HCT116 (cell line): Measurements from ENCODE around the gene MRPS16. TPM values are rescaled to one million over a fixed set of nuclear protein-coding genes. Genes with fewer than 3 reads are reported as not detected.
A peak's percentile ranks its signal among the peaks of the same experiment; 100 is the strongest.

ENCODE experiments used
- ATAC-seq: fragments of 200-7000 bp; cut with Tn5 transposase; 2 replicates; pipeline ENCODE4 v1.9.1; 2020; ENCODE audit warnings: mild to moderate bottlenecking, moderate library complexity
- BruUV-seq: library from RNA; stranded (reverse); fragments of 400-500 nt; replicated peaks from 2 replicates; lab custom pipeline; 2021; lab: Mats Ljungman, UMichigan
- CTCF ChIA-PET: fragments of 300-600 bp; sonication (Branson Sonifier 250); formaldehyde crosslinking; loops from one replicate; lab custom pipeline; 2021; ENCODE audit warnings: antibody characterized with exemption; lab: Charles Lee
- POLR2A ChIA-PET: fragments of 300-600, 350-600 bp; sonication (Branson Sonifier 250); formaldehyde crosslinking; loops from one replicate; lab custom pipeline; 2021; ENCODE audit warnings: antibody characterized with exemption; lab: Charles Lee
- RAD21 ChIA-PET, 2 experiments: fragments of 300-600 bp; sonication (Branson Sonifier 250); formaldehyde crosslinking; loops; one replicate each; lab custom pipeline; 2023; ENCODE audit warnings: low total read pairs in 2 of 2; ENCODE audit not compliant: uncharacterized antibody in 2 of 2, unreplicated experiment in 2 of 2, low non-redundant PET in 1 of 2; lab: Charles Lee
- DNase-seq: peaks from one replicate; pipeline ENCODE4 v3.0.0-alpha.2; 2010; ENCODE audit warnings: low read depth, low spot score
- H2AFZ ChIP-seq: fragments of 200-600 bp; shearing (Covaris generic), sonication (generic); 2 replicates; pipeline ENCODE4 v1.6.1; 2017; ENCODE audit warnings: low read depth, mixed run types, mixed read lengths, antibody characterized with exemption, low read length; ENCODE audit not compliant: poor library complexity, severe bottlenecking
- H3K27ac ChIP-seq: 2 replicates; pipeline ENCODE4 v1.5.1; 2012; ENCODE audit warnings: low read depth, low read length
- H3K27me3 ChIP-seq: fragments of 200-600 bp; sonication (generic); 2 replicates; pipeline ENCODE4 v1.6.1; 2016; ENCODE audit warnings: mixed run types, low read length, mixed read lengths; ENCODE audit not compliant: insufficient read depth
- H3K36me3 ChIP-seq, 2 experiments: fragments of 200-500 bp in 1 of 2; fragments of 200-600 bp in 1 of 2; sonication (Bioruptor generic) in 1 of 2; sonication (generic) in 1 of 2; 2 replicates each; pipeline versions ENCODE4 v1.5.1 to v1.6.1; 2014 to 2016; ENCODE audit warnings: low read length in 2 of 2, inconsistent platforms in 1 of 2, mixed read lengths in 1 of 2, mixed run types in 1 of 2; ENCODE audit not compliant: insufficient read depth in 2 of 2, control insufficient read depth in 1 of 2
- H3K4me1 ChIP-seq, 2 experiments: fragments of 200-600 bp in 1 of 2; sonication (generic) in 1 of 2; 2 replicates each; pipeline versions ENCODE4 v1.5.1 to v1.6.1; 2012 to 2017; ENCODE audit warnings: low read length in 2 of 2, inconsistent platforms in 1 of 2, mild to moderate bottlenecking in 1 of 2, mixed read lengths in 1 of 2, mixed run types in 1 of 2, moderate library complexity in 1 of 2; ENCODE audit not compliant: insufficient read depth in 2 of 2, control insufficient read depth in 1 of 2
- H3K4me2 ChIP-seq: fragments of 200-600 bp; sonication (generic); 2 replicates; pipeline ENCODE4 v1.6.1; 2017; ENCODE audit warnings: mixed run types, low read length, mixed read lengths
- H3K4me3 ChIP-seq, 2 experiments: fragments of 200-600 bp in 1 of 2; sonication (generic) in 1 of 2; replicated peaks in 1 of 2; 2 replicates each; pipeline ENCODE4 v1.5.1; 2011 to 2016; ENCODE audit warnings: low read length in 2 of 2, control low read depth in 1 of 2, low read depth in 1 of 2, mild to moderate bottlenecking in 1 of 2, mixed read lengths in 1 of 2, mixed run types in 1 of 2
- H3K79me2 ChIP-seq: fragments of 200-600 bp; sonication (generic); 2 replicates; pipeline ENCODE4 v1.6.1; 2017; ENCODE audit warnings: mild to moderate bottlenecking, mixed run types, low read length, moderate library complexity, mixed read lengths; ENCODE audit not compliant: insufficient read depth
- H3K9ac ChIP-seq: fragments of 200-600 bp; sonication (generic); 2 replicates; pipeline ENCODE4 v1.6.1; 2016; ENCODE audit warnings: low read length, mixed read lengths
- H3K9me2 ChIP-seq: fragments of 200-600 bp; sonication (generic), shearing (Covaris generic); 2 replicates; pipeline ENCODE4 v1.6.1; 2017; ENCODE audit warnings: mixed run types, mild to moderate bottlenecking, moderate library complexity; ENCODE audit not compliant: insufficient read depth
- H3K9me3 ChIP-seq, 2 experiments: fragments of 200-500 bp in 1 of 2; fragments of 200-600 bp in 1 of 2; sonication (Bioruptor generic) in 1 of 2; sonication (generic) in 1 of 2; 2 replicates each; pipeline ENCODE4 v1.6.1; 2014 to 2017; ENCODE audit warnings: low read length in 2 of 2, mixed read lengths in 2 of 2, inconsistent platforms in 1 of 2, low read depth in 1 of 2, mild to moderate bottlenecking in 1 of 2, mixed run types in 1 of 2, moderate library complexity in 1 of 2; ENCODE audit not compliant: control insufficient read depth in 1 of 2, insufficient read depth in 1 of 2
- H4K20me1 ChIP-seq: fragments of 200-600 bp; sonication (generic), shearing (Covaris generic); 2 replicates; pipeline ENCODE4 v1.6.1; 2017; ENCODE audit warnings: mixed run types, mild to moderate bottlenecking, moderate library complexity; ENCODE audit not compliant: insufficient read depth
- CTCF ChIP-seq, 3 experiments: fragments of 200-600 bp in 1 of 3; sonication (generic) in 1 of 3; IDR thresholded peaks in 2 of 3; conservative IDR thresholded peaks in 1 of 3; 2 replicates each; pipeline ENCODE4 v1.5.1; 2012 to 2017; ENCODE audit warnings: low read depth in 2 of 3, low read length in 2 of 3, antibody characterized with exemption in 1 of 3, borderline replicate concordance in 1 of 3, control low read depth in 1 of 3, mild to moderate bottlenecking in 1 of 3, mixed read lengths in 1 of 3, mixed run types in 1 of 3, moderate library complexity in 1 of 3; ENCODE audit not compliant: insufficient read depth in 1 of 3
- JUND ChIP-seq: IDR thresholded peaks from 2 replicates; pipeline ENCODE4 v1.6.1; 2012
- RAD21 ChIP-seq: IDR thresholded peaks from 2 replicates; pipeline ENCODE4 v1.6.1; 2012; ENCODE audit warnings: low read depth, mild to moderate bottlenecking
- SIN3A ChIP-seq: IDR thresholded peaks from 2 replicates; pipeline ENCODE4 v1.6.1; 2012; ENCODE audit warnings: low read depth
- YY1 ChIP-seq: IDR thresholded peaks from 2 replicates; pipeline ENCODE4 v1.6.1; 2011; ENCODE audit warnings: low read length, low read depth, moderate library complexity, mild to moderate bottlenecking; ENCODE audit not compliant: insufficient replicate concordance; ENCODE audit errors: extremely low read depth
- ZFX ChIP-seq: fragments of 450-650 bp; IDR thresholded peaks from 2 replicates; pipeline ENCODE4 v1.6.1; 2017
- intact Hi-C: fragments of 100-400 bp; cut with micrococcal nuclease; formaldehyde crosslinking; loops from 2 replicates; pipeline ENCODE4 v1.10.0; 2022
- total RNA-seq: library from RNA; stranded (reverse); gene quantifications from one replicate; pipeline ENCODE4 v1.2.1, GENCODE V29; 2021; ENCODE audit not compliant: unreplicated experiment

Gene MRPS16
- total RNA-seq, 1 experiment from 2014 or later, result 122 TPM

GRCh38 chr10:73233883-73234282 lies 18.6 kb downstream of the MRPS16 start:
- RAD21 ChIA-PET, result no interaction called here
- Histone ChIP-seq H3K4me1 (no peaks in the 10 kb centered on the region), H3K4me3 (no peak overlapping the region), H3K36me3 (peaks cover 3 to 21% of the 10 kb centered on the region in 2 experiments; a peak in 2 of 4 replicates), H4K20me1 (no peaks in the 10 kb centered on the region; the same call in 1 of the 2 replicates), H2AFZ (no peak overlapping the region), H3K9me2 (no peaks in the 10 kb centered on the region), H3K4me2 (no peak overlapping the region), H3K27me3 (no peaks in the 10 kb centered on the region), H3K79me2 (no peaks in the 10 kb centered on the region), H3K9ac (no peak overlapping the region), H3K27ac (no peak overlapping the region), H3K9me3 (no peaks in the 10 kb centered on the region)
- no peak for DNase-seq
- intact Hi-C loops, result no loop called here
- no TSS peak for BruUV-seq
- ATAC-seq, result no peak
- POLR2A ChIA-PET, result interaction anchor here (3.7 kb wide), 1 partner anchor 13 kb away, joined by 12 read pairs; the partner anchor contains the start of gene DNAJC9
- no peak for TF ChIP-seq JUND
- CTCF ChIA-PET, result interaction anchor here (1.0 kb wide), 1 partner anchor 13 kb away, joined by 3 read pairs; the partner anchor contains the start of gene DNAJC9

GRCh38 chr10:73232887-73233286 lies 19.6 kb downstream of the MRPS16 start:
- Histone ChIP-seq H3K4me2 (no peak overlapping the region), H3K79me2 (no peaks in the 10 kb centered on the region), H3K36me3 (peaks cover 2 to 14% of the 10 kb centered on the region in 2 experiments; a peak in 2 of 4 replicates), H3K9ac (no peak overlapping the region), H4K20me1 (no peaks in the 10 kb centered on the region; the same call in 1 of the 2 replicates), H3K27ac (no peak overlapping the region), H3K4me1 (no peaks in the 10 kb centered on the region), H3K4me3 (no peak overlapping the region), H3K27me3 (no peaks in the 10 kb centered on the region), H3K9me2 (no peaks in the 10 kb centered on the region), H3K9me3 (no peaks in the 10 kb centered on the region), H2AFZ (no peak overlapping the region)
- ChIA-PET POLR2A (interaction anchor here (3.7 kb wide), 1 partner anchor 14 kb away, joined by 12 read pairs; the partner anchor contains the start of gene DNAJC9), RAD21 (no interaction called here), CTCF (interaction anchor here (0.9 kb wide), 1 partner anchor 8 kb away, joined by 3 read pairs; no protein-coding TSS in a partner anchor)
- no TSS peak for BruUV-seq
- no peak for DNase-seq
- intact Hi-C loops, result no loop called here
- TF ChIP-seq YY1 (no peak), JUND (no peak), CTCF (IDR thresholded peaks at IDR 0.05 in 2 of 3, conservative IDR thresholded peaks at IDR 0.05 in 1 of 3; ENCODE audit: borderline replicate concordance in 1 of 3, insufficient read depth in 1 of 3, low read depth in 2 of 3, low read length in 2 of 3) (peak in 2 of 3 experiments; percentile 39 to 56; a peak in 4 of 6 replicates), RAD21 (0 out of 2 replicates have a peak, but pooled peaks have one; percentile 37), ZFX (no peak), SIN3A (no peak)
- peak; percentile 72 for ATAC-seq
